Activated naive CD4-positive, alpha-beta T cell treated with anti-CD3 and anti-CD28 coated beads, Interleukin-2, amount 10 ng/mL, durations not matched to agents 7 days and 5 days (primary cell): ENCODE data around the gene C12orf60.
"Not testable (repeated sequence)": the region's sequence is repeated elsewhere in the genome, so short reads cannot be mapped to it uniquely, and the experiment has no call there.

Experiments used
- CTCF ChIA-PET: fragments of 350-600 bp; sonication (Branson Sonifier 250); formaldehyde crosslinking; loops from one replicate; lab custom pipeline; 2021; ENCODE audit warnings: antibody characterized with exemption; lab: Charles Lee
- DNase-seq: peaks from one replicate; pipeline ENCODE4 v3.0.0-alpha.2; 2020
- H3K27ac Mint-ChIP-seq: one replicate; pipeline ENCODE4 v1.8.0; 2021; ENCODE audit warnings: mild to moderate bottlenecking, moderate library complexity, mixed read lengths
- H3K27me3 Mint-ChIP-seq: one replicate; pipeline ENCODE4 v1.8.0; 2021; ENCODE audit warnings: mild to moderate bottlenecking, mixed read lengths
- H3K36me3 Mint-ChIP-seq: one replicate; pipeline ENCODE4 v1.8.0; 2021; ENCODE audit warnings: mixed read lengths
- H3K4me1 Mint-ChIP-seq: one replicate; pipeline ENCODE4 v1.8.0; 2021; ENCODE audit warnings: mixed read lengths
- H3K4me3 Mint-ChIP-seq: one replicate; pipeline ENCODE4 v1.8.0; 2021; ENCODE audit warnings: mild to moderate bottlenecking, moderate library complexity, mixed read lengths
- H3K9me3 Mint-ChIP-seq: one replicate; pipeline ENCODE4 v1.8.0; 2021; ENCODE audit warnings: mixed read lengths

The C12orf60 gene, protein sequence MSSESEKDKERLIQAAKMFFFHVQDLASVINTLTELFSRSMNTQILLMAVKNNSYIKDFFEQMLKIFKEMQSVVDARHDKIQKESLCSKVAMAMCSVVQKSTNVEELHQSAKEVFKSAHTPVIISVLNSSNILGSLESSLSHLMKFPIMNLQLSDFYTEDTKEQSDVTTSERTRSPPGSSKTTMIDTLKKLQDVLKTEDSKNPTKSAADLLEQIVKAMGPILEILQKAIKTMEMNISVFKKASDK

DNA sequence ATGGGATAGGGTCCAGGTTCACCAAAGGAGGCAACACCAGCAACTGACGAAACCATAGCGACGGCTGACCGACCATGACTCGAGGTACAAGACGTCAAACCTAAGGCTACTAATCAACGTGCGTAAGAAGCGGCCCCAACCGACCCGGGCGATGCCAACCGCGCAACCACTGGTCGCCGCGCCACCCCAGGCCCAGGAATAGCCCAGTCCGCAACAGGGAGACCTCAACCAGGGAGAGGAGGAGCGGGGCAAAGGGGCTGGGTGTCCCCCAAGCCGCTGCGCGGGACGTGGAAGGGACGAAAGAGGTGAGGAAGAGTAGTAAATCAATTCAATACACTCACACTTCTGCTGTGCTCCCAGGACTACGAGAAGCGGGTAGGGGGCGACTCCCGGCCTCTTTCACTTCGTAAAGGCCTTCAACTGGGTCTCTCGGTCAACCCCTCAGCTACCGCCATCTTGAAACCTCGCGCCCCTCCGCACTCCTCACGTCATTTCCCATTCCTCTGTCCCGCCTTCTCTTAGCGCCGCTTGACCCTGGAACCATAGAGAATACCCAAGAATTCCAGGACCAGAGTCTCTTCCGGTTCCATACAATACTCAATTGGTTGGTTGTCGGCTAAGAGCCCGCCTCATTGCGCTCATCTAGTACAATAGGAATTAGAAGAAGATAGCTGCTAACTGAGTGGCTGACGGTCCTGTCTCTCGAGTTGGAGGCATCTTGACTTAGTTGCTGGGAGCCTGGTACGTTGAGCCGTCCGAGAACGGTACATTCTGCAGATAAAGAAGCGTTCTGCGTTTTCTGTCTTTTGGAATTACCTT, at the start of gene C12orf60, which contains the start of gene WBP11:
Gene C12orf60, plus strand, starts transcription at position 660 of the 819 bp plus-strand sequence. CDS start 19,266 bp downstream, outside the sequence.
Gene WBP11, minus strand, starts transcription at position 468 of the 819 bp plus-strand sequence. CDS start 2,095 bp downstream, outside the sequence.
- CTCF ChIA-PET = interaction anchor here (0.7 to 2.5 kb wide), 4 partner anchors 8 to 26 kb away, joined by 3 to 7 read pairs (median 4); no protein-coding TSS in a partner anchor
- Mint-ChIP-seq H3K27ac (peak within 1 kb of the TSS; percentile 81), H3K4me3 (no peak within 1 kb of the TSS), H3K27me3 (no peaks in the 10 kb centered on the region), H3K9me3 (no peaks in the 10 kb centered on the region), H3K4me1 (peaks cover 8% of the 10 kb centered on the region), H3K36me3 (peaks cover 12% of the 10 kb centered on the region)
- DNase-seq = peak; percentile 93

GRCh38 chr12:14756334-14757143, 46.9 kb upstream of the C12orf60 start:
- CTCF ChIA-PET = no interaction called here
- DNase-seq = no peak
- Mint-ChIP-seq H3K27ac (no peak overlapping the region), H3K36me3 (peaks cover 21% of the 10 kb centered on the region), H3K4me3 (no peak overlapping the region), H3K27me3 (no peaks in the 10 kb centered on the region), H3K4me1 (peaks cover 8% of the 10 kb centered on the region), H3K9me3 (peaks cover 12% of the 10 kb centered on the region)

DNA sequence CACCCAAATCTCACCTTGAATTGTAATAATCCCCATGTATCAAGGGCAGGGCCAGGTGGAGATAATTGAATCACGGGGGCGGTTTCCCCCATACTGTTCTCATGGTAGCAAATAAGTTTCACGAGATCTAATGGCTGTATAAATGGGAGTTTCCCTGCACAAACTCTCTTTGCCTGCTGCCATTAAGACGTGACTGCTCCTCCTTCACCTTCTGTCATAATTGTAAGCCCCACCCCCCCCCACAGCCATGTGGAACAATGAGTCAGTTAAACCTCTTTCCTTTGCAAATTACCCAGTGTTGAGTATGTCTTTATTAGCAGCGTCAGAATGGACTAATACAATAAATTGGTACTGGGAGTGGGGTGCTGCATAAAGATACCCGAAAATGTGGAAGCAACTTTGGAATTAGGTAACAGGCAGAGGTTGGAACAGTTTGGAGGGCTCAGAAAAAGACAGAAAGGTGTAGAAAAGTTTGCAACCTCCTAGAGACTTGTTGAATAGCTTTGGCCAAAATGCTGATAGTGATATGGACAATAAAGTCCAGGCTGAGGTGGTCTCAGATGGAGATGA, 43.7 kb upstream of the C12orf60 start:
- not testable (repeated sequence) for H3K27ac Mint-ChIP-seq, H3K27me3 Mint-ChIP-seq, H3K4me1 Mint-ChIP-seq, DNase-seq, H3K4me3 Mint-ChIP-seq
- CTCF ChIA-PET = interaction anchor here (1.2 kb wide), 1 partner anchor 9 kb away, joined by 3 read pairs; no protein-coding TSS in a partner anchor
- H3K9me3 Mint-ChIP-seq = peaks cover 15% of the 10 kb centered on the region
- peaks cover 36% of the 10 kb centered on the region for H3K36me3 Mint-ChIP-seq

DNA sequence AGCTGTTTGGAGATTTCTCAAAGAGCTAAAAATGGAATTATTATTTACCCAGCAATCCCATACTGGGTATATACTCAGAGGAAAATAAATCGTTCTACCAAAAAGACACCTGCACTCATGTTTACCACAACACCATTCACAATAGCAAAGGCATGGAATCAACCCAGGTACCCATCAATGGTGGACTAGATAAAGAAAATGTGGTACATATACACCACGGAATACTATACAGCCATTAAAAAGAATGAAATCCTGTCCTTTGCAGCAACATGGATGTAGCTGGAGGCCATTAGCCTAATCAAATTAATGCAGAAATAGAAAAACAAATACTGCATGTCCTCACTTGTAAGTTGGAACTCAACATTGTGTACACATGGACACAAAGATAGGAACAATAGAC, 38.1 kb upstream of the C12orf60 start:
- no peak for DNase-seq
- Mint-ChIP-seq H3K9me3 (peaks cover 17% of the 10 kb centered on the region), H3K27me3 (no peaks in the 10 kb centered on the region), H3K27ac (no peak overlapping the region), H3K4me3 (no peak overlapping the region), H3K4me1 (peaks cover 39% of the 10 kb centered on the region), H3K36me3 (peaks cover 72% of the 10 kb centered on the region)
- CTCF ChIA-PET = no interaction called here

- peaks cover 17% of the 10 kb centered on the region for H3K9me3 Mint-ChIP-seq
- H3K4me3 Mint-ChIP-seq, CTCF ChIA-PET, H3K27me3 Mint-ChIP-seq, H3K27ac Mint-ChIP-seq, DNase-seq: not testable (repeated sequence)
- peaks cover 71% of the 10 kb centered on the region for H3K36me3 Mint-ChIP-seq
- H3K4me1 Mint-ChIP-seq = peaks cover 39% of the 10 kb centered on the region
Observed at GRCh38 chr12:14766020-14766419, 37.5 kb upstream of the C12orf60 start.

- CTCF ChIA-PET = interaction anchor here (1.0 kb wide), 1 partner anchor 120 kb away, joined by 3 read pairs; no protein-coding TSS in a partner anchor
- H3K27me3 Mint-ChIP-seq = peaks cover 5% of the 10 kb centered on the region
- H3K9me3 Mint-ChIP-seq = peaks cover 12% of the 10 kb centered on the region
- H3K27ac Mint-ChIP-seq = no peak overlapping the region
- peaks cover 64% of the 10 kb centered on the region for H3K36me3 Mint-ChIP-seq
- H3K4me3 Mint-ChIP-seq = no peak overlapping the region
- peaks cover 44% of the 10 kb centered on the region for H3K4me1 Mint-ChIP-seq
- no peak for DNase-seq
Observed at GRCh38 chr12:14766649-14767215, 36.7 kb upstream of the C12orf60 start.

GRCh38 chr12:14767617-14768016, 35.9 kb upstream of the C12orf60 start:
- peaks cover 11% of the 10 kb centered on the region for H3K9me3 Mint-ChIP-seq
- DNase-seq = no peak
- H3K4me1 Mint-ChIP-seq = peaks cover 51% of the 10 kb centered on the region
- CTCF ChIA-PET = interaction anchor here (1.0 kb wide), 1 partner anchor 120 kb away, joined by 3 read pairs; no protein-coding TSS in a partner anchor
- H3K4me3 Mint-ChIP-seq = no peak overlapping the region
- H3K27ac Mint-ChIP-seq = no peak overlapping the region
- H3K27me3 Mint-ChIP-seq = peaks cover 5% of the 10 kb centered on the region
- H3K36me3 Mint-ChIP-seq = peaks cover 55% of the 10 kb centered on the region

GRCh38 chr12:14768823-14769405, 34.6 kb upstream of the C12orf60 start:
- Mint-ChIP-seq H3K27me3 (peaks cover 5% of the 10 kb centered on the region), H3K4me3 (peak overlapping the region; percentile 99), H3K4me1 (peaks cover 61% of the 10 kb centered on the region), H3K9me3 (peaks cover 11% of the 10 kb centered on the region), H3K27ac (peak overlapping the region; percentile 100), H3K36me3 (peaks cover 53% of the 10 kb centered on the region)
- DNase-seq = peak; percentile 36
- CTCF ChIA-PET = interaction anchor here (0.7 to 1.5 kb wide), 10 partner anchors 10 to 227 kb away, joined by 3 to 6 read pairs (median 3); partner anchors contain the start of gene SMCO3

- Mint-ChIP-seq H3K27me3 (peaks cover 7% of the 10 kb centered on the region), H3K36me3 (peaks cover 57% of the 10 kb centered on the region), H3K27ac (peak overlapping the region; percentile 100), H3K9me3 (peaks cover 11% of the 10 kb centered on the region), H3K4me1 (peaks cover 63% of the 10 kb centered on the region), H3K4me3 (peak overlapping the region; percentile 99)
- CTCF ChIA-PET = interaction anchor here (0.7 to 1.5 kb wide), 14 partner anchors 10 to 226 kb away, joined by 3 to 6 read pairs (median 3); partner anchors contain the start of gene SMCO3
- peak; percentile 55 for DNase-seq
Observed at GRCh38 chr12:14769466-14769968, 34.0 kb upstream of the C12orf60 start.

DNA sequence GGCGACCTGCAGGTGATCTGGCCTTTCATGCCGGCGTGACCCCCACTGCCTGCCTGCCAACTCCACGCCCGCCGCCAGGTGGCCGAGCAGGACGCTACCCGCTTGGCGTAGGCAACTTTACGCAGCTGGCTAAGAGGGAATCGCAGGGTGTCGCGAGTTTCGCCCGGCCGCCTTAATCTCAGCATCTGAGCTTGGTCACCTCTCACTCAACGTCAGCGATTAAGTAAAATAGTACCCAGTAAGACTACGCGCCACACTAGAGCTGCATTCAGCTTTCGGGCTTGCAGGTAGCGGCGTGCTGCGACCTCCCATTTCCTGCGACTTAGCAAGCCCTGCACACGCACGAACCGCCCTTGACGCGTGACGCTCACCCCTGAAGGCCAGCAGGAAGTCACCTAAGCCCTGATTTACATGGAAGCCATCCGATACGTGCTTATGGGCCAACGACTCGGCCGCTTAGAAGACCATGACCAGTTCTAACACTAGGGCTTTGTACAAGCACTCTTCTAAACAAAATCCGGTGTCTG, 33.4 kb upstream of the C12orf60 start:
- Mint-ChIP-seq H3K36me3 (peaks cover 56% of the 10 kb centered on the region), H3K4me1 (peaks cover 59% of the 10 kb centered on the region), H3K27ac (peak overlapping the region; percentile 100), H3K4me3 (peak overlapping the region; percentile 99), H3K27me3 (peaks cover 7% of the 10 kb centered on the region), H3K9me3 (peaks cover 11% of the 10 kb centered on the region)
- CTCF ChIA-PET = interaction anchor here (0.7 to 1.5 kb wide), 9 partner anchors 9 to 225 kb away, joined by 3 to 6 read pairs (median 3); no protein-coding TSS in a partner anchor
- DNase-seq = peak; percentile 90

- Mint-ChIP-seq H3K4me3 (peak overlapping the region; percentile 99), H3K9me3 (peaks cover 9% of the 10 kb centered on the region), H3K27ac (peak overlapping the region; percentile 100), H3K27me3 (peaks cover 7% of the 10 kb centered on the region), H3K36me3 (peaks cover 51% of the 10 kb centered on the region), H3K4me1 (peaks cover 59% of the 10 kb centered on the region)
- CTCF ChIA-PET = interaction anchor here (0.6 to 1.5 kb wide), 8 partner anchors 9 to 224 kb away, joined by 3 to 6 read pairs (median 3); no protein-coding TSS in a partner anchor
- DNase-seq = peak; percentile 97
Observed at GRCh38 chr12:14770496-14771461, 32.7 kb upstream of the C12orf60 start.
